22Rv1 (cell line): Measurements from ENCODE around the gene CELA1.
"Not testable (repeated sequence)": the region's sequence is repeated elsewhere in the genome, so short reads cannot be mapped to it uniquely, and the experiment has no call there.

Experiments used
- H3K27ac ChIP-seq: fragments of 450-650 bp; 2 replicates; pipeline ENCODE4 v1.5.1; 2017
- ZFX ChIP-seq: fragments of 450-650 bp; IDR thresholded peaks from 2 replicates; pipeline ENCODE4 v1.6.1; 2017; ENCODE audit warnings: antibody characterized with exemption, borderline replicate concordance
- TF ChIP-seq, protein P1 (sequence below): fragments of 450-650 bp; IDR thresholded peaks from 2 replicates; pipeline ENCODE4 v1.5.1; 2017; ENCODE audit warnings: mild to moderate bottlenecking

The CELA1 gene

DNA sequence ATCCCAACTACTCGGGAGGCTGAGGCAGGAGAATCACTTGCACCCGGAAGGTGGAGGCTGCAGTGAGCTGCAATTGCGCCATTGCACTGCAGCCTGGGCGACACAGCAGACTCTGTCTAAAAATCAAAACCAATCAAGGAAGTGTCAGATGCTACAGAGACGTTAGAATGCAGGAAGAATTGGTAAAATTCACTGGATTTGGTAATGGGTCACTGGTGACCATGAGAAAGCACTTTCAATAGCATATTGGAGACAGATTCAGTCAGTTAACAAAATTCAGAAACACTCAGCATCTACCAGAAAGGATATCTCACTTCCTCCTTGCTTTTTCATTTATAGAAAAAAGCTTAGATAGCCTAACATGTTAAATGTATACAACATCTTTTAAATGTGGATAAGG is 40.0 kb downstream of the CELA1 start:
- TF ChIP-seq, protein P1, sequence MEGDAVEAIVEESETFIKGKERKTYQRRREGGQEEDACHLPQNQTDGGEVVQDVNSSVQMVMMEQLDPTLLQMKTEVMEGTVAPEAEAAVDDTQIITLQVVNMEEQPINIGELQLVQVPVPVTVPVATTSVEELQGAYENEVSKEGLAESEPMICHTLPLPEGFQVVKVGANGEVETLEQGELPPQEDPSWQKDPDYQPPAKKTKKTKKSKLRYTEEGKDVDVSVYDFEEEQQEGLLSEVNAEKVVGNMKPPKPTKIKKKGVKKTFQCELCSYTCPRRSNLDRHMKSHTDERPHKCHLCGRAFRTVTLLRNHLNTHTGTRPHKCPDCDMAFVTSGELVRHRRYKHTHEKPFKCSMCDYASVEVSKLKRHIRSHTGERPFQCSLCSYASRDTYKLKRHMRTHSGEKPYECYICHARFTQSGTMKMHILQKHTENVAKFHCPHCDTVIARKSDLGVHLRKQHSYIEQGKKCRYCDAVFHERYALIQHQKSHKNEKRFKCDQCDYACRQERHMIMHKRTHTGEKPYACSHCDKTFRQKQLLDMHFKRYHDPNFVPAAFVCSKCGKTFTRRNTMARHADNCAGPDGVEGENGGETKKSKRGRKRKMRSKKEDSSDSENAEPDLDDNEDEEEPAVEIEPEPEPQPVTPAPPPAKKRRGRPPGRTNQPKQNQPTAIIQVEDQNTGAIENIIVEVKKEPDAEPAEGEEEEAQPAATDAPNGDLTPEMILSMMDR, result no peak
- no peak for TF ChIP-seq ZFX
- no peak overlapping the region for H3K27ac ChIP-seq

DNA sequence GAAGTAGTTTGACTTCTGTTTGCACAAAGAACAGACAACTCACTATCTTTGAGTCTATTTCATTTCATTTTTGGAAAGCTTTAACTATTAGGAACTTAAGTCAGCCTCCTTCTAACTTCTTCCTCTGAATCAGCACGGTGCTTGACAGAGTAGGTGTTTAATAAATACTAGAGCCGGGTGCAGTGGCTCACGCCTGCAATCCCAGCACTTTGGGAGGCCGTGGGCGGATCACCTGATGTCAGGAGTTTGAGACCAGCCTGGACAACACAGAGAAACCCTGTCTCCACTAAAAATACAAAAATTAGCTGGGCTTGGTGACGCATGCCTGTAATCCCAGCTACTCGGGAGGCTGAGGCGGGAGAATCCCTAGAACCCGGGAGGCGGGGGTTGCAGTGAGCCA is 45.7 kb downstream of the CELA1 start:
- not testable (repeated sequence) for H3K27ac ChIP-seq

DNA sequence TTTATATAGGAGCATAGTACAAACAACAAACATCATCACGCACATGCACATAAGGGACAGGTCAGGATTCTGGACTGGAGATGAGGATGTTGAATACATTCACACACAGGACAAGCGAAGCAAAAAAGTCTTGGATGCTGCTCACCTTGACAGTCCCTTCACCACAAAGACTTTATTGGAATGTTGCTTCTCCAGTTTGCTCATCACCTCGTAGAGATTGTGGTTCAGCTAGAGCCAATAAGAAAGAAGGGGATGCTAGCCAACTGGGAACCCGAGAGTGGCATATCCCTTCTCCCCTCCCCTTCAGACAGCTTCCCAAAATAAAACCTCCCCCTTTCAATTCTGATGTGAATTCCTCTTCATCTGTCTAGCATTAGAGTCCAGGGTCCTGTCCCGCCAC is 50.8 kb downstream of the CELA1 start:
- no peak overlapping the region for H3K27ac ChIP-seq
- TF ChIP-seq ZFX, result no peak
- TF ChIP-seq, protein P1, result no peak

DNA sequence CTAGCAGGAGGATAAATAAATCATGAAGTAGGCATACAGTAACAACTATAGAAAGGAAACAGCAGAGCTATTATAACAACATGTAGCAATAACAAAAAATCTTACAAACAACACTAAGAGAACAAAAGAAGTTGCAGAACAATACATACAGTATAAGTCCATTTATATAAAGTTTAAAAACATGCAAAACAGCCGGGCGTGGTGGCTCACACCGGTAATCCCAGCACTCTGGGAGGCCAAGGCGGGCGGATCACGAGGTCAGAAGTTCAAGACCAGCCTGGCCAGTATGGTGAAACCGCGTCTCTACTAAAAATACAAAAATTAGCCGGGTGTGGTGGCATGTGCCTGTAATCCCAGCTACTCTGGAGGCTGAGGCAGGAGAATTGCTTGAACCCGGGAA is 52.4 kb downstream of the CELA1 start:
- H3K27ac ChIP-seq, result not testable (repeated sequence)

DNA sequence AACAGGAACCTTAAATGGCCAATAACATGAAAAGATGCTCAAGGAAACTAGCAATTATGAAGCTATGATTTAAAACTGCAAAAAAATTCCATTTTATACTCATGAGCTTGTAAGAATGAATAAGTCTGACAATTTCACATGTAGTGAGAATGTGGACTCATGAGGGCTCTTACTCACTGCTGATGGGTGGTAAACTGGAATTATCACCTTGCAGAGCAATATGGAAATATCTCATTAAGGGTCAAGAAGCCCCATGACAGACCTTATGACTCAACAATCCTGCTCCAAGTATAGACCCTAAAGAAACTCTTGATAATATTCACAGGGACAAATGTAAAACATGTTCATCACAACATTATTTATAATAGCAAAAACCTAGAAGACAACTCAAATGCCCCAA is 52.8 kb downstream of the CELA1 start:
- TF ChIP-seq, protein P1, result no peak
- TF ChIP-seq ZFX, result no peak
- no peak overlapping the region for H3K27ac ChIP-seq

DNA sequence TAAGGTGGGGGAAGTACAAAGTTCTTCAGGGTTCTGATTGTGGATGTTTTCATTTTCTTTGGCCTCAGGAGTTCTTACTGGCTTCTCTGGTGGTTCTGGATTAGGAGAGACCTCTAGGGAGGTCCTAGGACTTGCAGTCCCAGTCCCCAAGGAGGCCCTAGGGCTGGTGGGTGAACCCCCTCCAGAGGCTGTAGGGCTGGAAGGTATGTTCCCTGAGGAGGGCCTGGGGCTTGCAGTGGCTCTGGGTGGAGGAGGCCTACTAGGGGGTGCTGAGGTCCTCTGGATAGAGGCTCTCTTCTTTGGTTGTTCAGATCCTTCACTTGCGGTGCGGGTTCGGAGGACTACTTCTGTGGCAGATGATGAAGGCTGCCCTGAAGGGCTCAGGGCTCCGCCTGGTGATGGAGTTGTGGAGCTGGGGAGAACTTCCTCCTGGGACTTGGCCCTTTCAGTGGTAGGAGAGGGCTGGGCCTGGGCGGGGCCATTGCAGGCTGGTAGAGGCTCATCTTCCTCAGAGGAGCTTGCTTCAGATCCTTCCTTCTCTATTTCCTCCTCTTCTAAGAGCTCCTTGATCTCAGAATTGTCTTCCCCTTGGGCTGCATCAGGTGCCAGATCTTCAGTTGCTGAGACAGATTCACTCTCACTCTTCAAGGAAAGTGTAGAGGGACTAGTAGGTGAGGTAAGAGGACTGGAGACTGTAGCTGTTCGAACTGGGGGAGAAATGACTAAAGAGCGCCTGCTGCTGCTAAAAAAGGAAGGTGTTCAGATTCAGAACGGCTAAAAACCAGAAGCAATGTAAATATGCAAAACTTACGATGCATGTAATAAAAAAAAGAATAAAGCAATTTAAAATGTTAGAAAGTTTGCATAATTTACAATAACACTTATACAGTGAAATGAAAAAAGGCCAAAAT is 54.6 kb downstream of the CELA1 start:
- not testable (repeated sequence) for H3K27ac ChIP-seq

DNA sequence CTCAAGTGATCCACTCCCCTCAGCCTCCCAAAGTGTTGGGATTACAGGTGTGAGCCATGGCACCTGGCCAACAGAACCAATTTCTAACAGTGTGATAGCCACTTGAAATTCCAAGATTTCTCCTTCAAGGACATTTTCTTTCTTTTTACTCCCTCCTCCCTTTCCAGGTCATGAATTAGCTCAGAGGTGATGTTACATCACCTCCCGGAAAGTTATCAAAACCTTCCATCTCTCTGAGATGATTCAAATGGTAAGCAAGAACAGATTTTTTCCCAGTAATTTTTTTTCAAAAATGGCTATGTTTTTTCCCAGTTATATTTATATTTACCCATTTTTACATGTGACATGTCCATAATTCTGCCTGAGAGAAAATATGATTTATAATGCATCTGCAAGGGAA is 60.6 kb downstream of the CELA1 start:
- no peak overlapping the region for H3K27ac ChIP-seq
- TF ChIP-seq, protein P1, result no peak
- no peak for TF ChIP-seq ZFX

DNA sequence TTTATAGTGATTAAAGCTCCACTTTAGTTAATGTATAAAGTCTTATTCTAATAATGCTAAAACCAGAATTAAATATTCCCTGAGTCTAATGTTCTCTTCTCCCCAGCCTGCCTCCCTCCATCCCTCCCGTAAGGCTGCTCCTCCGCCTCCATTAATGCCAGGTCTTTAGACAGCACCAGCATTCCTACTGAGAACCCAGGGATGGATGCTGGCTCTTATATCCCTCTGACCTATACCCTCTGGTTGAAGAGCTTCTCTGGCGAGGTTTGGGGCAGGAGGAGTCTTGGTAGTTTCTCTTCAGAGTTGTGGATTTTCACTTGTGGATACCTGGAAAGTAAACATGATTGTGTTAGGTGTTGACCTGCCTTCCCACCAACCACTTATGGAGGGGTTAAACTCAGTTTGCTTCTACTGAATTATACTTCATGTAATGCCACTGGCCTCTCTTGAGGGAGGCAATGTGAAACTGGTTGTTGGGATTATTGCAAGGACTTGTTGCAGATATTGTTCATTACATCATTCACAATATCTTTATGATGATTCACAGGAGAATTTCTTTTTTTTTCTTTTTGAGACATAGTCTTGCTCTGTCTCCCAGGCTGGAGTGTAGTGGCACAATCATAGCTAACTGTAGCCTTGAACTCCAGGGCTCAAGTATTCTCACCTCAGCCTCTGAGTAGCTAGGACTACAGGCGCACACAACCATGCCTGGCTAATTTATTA is 65.1 kb downstream of the CELA1 start:
- TF ChIP-seq, protein P1, result no peak
- TF ChIP-seq ZFX, result no peak
- no peak overlapping the region for H3K27ac ChIP-seq
